ENCODE data around the gene NAALADL1. TPM values are rescaled to one million over a fixed set of nuclear protein-coding genes. Genes with fewer than 3 reads are reported as not detected.
"Not testable (repeated sequence)": the region's sequence is repeated elsewhere in the genome, so short reads cannot be mapped to it uniquely, and the experiment has no call there.

The NAALADL1 gene
- polyA plus RNA-seq, 12 donors: 5.1 to 26.1 (median 7.8) TPM; not detected in 1

DNA sequence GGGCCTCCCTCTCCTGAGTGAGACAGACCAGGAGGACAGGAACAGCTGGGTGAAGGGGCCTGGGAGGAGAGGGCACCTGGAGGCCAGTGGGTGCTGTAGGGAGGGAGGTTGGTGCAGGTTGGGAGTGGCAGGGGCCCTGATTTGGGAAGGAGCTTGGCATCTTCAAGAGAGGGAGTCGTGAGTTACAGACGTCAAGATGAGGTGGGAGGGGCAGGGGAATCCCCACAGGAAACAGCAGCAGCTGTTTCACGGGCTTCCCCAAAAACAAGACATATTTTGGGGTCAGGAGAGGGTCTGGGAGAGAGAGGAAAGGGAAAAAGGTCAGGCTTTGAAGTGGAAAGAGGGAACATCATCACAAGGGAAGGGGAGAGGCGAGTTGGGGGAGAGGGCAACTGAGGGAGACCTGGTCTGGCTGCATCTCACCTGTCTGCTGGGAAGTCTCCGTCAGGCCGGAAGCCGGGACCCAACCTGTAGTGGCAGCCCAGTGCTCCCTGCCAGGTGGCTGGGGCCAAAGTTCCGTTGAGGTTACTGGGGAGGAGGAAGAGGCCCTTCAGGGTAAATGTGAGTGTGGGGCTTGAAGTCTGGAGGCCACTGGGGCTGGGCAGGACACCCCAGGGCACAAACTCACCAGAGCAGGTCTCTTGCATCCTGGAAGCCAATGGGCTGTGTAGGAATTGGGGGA, 4.4 kb downstream of the NAALADL1 start:
- no peak for DNase-seq

DNA sequence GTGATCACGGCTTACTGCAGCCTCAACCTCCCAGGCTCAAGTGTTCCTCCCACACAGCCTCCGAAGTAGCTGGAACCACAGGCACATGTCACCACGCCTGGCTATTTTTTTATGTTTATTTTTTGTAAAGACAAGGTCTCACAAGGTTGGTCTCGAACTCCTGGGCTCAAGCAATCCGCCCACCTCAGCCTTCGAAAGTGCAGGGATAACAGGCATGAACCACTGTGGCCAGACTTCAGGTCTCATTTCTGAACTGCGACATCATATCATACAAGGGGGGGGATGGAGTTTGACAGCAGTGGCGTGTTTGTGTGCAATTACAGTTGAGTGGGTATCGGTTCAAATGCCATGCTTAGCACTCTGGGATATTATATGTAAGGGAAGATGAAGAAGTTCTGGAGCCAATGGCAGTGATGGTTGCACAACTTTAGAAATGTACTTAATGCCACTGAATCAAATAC, 6.9 kb downstream of the NAALADL1 start:
- DNase-seq: no peak

DNA sequence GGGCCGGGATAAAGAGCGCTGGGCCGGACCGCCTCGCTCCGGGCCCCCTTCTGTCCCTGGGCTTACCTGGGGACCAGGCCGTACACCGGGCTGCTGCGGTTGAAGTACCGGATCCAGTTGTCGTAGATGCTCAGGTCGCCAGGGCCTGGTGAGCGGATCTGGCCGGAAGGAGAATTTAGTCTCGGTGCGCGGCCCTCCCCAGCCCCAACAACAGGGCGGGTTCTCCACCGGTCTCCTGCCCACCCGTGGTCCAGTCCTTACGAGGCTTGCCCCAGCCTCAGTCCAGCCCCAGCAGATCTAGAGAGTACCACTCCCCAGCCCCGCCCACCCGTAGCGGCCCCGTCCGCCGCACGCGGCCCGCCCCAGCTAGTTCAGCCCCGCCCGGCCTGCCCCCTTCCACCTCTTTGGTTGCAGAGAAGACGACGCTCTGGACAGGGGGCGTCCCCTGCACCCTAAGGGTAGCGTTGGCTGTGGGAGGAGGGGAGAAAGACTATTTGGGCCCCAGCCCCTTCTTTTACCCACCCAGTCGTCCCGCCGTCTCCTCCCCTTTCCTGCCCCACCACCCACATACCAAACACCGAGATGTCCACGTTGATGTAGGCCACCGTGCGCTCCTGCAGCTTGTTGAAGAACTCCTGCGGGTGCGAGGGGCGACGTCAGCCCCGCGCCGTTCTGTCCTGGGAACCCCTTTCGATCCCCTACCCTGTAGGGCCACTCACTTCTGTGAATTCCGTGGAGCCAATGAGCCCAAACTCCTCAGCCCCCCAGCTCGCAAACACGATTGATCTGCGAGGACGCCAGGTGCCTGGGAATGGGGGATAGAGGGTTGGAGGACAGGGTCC, 10.6 kb downstream of the NAALADL1 start:
- no peak for DNase-seq

DNA sequence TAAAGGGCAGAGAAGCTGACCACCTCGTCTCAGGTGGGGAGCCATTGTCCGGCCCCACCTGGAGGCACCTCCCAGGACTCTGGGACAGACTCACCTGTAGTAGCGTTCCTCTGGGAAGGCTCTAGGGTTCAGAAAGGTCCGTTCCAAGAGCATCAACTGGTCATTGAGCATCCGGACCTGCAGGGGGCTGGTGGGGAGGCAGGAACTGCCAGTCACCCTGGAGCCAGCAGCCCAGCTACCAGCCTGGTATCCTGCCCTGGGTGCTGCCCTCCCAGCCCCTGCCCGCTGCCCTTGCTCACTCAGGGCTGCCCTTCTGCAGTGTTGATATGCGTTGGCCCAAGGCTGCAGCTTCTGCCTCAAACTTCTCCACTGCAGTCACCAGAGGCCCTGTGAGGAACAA, 12.6 kb downstream of the NAALADL1 start:
- DNase-seq: no peak

DNA sequence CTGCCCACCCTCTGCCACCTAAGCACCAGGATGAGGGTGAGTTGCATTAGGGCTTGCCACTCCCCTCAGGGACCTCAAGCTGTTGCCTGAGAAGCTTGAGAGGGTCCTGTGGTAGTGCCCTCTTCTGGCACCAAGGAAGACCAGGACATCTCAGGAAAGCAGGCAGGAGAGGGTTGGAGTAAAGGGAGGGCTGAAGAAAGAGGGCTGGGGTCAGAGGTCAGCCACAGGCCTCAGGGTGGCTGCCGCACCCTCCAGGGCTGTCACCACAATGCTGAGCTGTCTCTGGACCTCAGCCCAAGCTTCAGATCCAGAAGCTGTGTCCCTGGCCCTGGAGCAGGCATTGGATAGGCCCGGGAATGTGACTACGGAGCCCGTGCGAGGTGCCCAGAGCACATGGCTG, 13.3 kb downstream of the NAALADL1 start:
- no peak for DNase-seq

DNA sequence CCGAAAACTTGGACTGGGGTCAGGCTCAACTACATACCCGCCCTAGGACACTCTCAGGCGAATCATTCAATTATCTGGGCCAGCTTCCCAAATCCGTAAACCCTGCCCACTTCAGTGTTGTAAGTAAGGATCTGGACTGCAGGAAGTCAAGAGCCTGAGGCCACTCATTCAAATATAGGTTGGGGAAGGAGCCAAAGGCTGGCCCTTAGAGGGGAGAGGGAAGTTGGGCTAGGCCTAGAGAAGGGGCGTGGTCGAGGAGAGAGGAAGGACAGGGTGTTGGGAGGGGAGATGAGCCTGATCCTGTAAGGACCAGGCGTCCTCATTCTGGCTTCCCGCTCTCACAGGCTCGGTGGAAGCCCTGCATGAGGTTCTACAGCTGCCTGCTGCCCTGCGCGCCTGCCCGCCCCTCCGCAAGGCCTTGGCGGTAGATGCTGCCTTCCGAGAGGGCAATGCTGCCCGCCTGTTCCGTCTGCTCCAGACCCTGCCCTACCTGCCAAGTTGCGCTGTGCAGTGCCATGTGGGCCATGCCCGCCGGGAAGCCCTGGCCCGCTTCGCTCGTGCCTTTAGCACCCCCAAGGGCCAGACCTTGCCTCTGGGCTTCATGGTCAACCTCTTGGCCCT, 14.4 kb downstream of the NAALADL1 start:
- peak; percentile 63 for DNase-seq

DNA sequence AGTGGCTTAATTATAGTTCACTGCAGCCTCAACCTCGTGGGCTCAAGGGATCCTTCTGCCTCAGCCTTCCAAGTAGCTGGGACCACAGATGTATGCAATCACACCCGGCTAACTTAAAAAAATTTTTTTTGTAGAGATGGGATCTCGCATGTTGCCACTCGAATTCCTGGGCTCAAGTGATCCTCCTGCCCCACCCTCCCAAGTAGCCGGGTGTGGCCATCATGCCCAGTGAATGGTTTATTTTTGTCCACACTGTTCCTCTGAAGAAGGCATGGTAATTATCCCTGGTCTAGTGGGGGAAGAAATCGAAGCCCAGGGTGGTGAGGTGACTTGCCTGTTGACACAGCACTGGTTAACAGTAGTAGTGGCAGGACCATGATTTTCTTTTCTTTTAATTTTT, 15.5 kb downstream of the NAALADL1 start:
- DNase-seq: no peak

DNA sequence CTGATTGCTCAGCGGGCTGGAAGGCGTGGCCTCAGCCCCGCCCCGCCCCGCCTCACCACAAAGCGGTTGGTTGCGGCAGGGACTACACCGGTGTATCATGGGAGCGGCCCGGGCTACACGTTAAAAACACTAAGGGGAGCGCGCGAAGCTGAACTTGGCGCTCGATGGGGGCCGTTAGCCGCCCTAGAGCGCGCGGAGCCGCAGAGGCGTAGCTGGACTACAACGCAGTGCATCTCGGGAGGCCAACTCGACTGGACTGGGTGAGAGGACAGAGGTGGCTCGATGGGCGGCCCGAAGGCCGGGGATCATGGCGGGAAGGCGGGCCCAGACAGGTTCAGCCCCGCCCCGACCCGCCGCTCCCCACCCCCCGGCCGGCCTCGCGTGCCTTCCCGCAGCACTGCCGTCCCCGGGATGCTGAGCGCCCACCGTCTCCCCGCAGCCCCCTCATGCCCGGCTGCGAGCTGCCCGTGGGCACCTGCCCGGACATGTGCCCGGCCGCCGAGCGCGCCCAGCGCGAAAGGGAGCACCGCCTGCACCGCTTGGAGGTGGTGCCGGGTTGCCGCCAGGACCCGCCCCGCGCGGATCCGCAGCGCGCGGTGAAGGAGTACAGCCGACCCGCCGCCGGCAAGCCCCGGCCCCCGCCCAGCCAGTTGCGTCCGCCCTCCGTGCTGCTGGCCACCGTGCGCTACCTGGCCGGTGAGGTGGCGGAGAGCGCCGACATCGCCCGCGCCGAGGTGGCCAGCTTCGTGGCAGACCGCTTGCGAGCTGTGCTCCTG, 17.3 kb downstream of the NAALADL1 start, which contains the start of gene SAC3D1:
SAC3D1 (plus strand) TSS at position 364 of the 776 bp plus-strand sequence; CDS start at position 447, 83 bp downstream.
- DNase-seq: peak; percentile 90

DNA sequence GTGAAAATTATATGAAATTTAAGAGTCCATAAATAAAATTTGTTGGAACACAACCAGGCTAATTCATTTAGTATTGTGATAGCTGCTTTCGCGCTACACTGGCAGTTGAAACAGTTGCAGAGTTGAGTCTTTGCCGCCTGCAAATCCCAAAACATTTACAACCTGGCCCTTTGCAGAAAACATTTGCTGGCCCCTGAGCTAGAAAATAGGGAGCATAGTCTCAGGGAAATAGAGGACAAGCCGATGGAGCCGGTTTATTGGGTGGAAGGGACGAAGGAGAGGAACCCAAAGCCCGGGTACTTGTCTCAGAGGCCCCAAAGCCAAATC, 17.9 kb downstream of the NAALADL1 start:
- no peak for DNase-seq

DNA sequence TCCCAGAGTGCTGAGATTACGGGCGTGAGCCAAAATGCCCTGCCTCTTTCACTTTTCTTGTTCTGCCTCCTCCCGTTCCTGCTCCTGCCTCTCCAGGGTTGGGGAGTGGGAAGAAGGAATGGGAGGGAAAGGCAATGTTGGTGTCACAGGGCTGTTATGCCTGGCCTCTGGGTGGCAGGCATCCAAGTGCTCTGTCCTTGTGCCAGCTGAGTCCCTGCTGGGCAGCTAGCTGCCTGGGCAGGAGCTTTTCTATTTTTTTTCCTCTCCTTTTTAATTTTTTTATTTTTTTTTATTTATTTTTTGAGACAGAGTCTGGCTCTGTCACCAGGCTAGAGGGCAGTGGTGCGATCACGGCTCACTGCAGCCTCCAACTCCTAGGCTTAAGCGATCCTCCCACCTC, 21.4 kb downstream of the NAALADL1 start:
- no peak for DNase-seq

DNA sequence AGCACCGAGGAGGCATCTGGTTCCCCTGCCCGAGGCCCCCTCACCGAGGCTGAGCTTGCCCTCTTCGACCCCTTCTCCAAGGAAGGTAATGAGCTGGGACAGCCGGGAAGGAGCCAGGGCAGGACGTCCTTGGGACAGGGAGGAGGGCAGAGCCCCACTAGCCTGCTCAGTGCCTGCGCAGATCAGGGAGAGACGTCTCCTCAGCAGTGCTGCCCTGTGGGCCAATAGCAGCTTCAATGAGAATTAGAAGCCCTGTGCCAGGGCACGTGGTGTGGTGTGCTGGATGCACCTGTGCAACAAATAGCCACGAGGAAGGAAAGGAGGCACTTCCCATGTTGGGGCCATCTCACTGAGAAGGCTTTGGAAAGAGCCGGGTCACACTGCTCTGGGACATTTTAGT, 22.8 kb downstream of the NAALADL1 start:
- no peak for DNase-seq

DNA sequence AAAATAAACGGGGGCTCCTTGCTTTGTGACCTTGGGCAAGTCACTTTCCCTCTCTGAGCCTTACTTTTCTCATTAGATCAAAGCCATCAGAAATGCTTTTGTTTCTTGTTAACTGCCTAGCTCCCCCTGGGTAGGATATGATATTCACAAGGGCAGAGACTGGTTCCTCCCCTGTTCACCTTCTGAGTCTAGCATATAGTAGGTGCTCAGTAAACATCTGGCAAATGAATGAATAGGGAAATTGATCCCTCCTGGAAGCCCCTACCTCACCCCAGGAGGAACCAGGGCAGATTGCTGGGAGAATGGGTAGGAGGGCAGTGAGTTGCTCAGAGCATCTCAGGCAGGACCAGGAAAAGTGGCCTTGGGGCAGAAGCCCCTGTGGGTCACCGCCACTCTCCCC, 23.9 kb downstream of the NAALADL1 start:
- DNase-seq: no peak

DNA sequence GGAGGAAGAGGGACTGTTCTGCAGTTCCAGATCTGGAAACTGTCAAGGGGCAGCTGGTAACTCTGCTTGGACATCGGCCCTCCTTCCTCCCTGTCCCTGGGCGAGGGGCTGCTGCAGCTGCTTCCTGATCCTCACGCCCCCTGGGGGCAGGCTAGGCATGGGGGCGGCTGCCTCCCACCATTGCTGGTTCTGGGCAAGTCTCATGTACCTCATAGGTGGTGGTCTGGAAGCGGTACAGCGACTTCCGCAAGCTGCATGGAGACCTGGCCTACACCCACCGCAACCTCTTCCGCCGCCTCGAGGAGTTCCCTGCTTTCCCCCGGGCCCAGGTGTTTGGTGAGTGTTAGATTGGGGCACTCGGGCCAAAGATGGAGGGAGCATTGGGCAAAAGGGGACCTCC, 26.1 kb downstream of the NAALADL1 start:
- DNase-seq: no peak

DNA sequence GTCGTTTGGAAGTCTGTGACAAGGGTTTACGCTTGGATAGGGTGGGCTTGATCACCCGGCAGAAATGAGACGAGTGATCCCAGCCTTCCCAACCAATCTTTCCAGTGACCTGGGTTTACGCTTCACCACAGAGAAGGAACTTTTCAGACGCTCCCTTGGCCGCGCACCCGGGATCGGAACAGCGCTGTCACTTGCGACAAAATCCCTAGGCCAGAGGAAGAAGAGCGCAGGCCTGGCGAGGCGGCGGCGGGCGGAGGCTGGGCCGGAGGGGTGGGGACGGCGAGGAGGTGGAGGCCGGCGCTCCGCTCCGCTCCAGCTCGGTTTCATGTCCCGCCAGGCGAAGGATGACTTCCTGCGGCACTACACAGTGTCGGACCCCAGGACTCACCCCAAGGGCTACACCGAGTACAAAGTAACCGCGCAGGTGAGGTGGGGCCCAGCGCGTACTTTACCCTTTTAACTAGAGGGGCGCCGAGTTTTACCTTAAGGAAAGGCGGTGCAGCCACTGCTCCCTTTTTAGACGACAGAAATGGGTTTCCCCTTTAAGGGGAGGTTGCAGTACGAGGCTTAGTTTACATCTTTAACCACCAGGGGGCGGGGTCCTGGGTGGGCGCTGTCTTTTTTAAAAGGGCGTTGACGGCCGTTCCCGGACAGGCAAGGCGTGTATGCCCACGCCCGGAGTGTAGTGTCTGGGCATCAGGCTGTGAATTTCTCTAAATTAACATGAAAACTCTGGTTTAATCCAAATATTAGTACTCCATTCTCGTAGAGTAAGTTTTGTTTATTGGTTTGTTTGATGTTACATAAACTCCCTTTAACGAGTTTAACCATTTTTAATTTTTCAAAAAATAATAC, 30.9 kb downstream of the NAALADL1 start, which contains the start of gene SNX15:
SNX15 (plus strand) TSS at position 227 of the 855 bp plus-strand sequence; CDS start at position 326, 99 bp downstream.
- peak; percentile 97 for DNase-seq

DNA sequence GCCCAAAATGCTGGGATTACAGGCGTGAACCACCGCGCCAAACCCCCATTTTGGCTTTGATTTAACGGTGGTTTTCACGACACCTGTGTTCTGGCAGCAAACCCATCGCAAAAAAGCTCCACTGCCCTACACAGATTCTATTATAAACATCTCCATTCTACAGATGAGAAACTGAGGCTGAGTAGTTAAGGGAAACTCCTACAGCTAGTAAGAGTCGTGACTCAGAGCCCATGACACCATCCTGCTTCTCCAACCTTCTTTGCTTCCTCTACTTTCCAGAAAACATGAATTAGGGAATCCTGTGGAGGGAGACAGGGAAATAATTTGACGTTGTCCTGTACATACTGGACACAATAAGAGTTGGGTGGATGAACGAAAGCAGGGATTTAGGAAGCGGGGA, 31.5 kb downstream of the NAALADL1 start:
- no peak for DNase-seq

DNA sequence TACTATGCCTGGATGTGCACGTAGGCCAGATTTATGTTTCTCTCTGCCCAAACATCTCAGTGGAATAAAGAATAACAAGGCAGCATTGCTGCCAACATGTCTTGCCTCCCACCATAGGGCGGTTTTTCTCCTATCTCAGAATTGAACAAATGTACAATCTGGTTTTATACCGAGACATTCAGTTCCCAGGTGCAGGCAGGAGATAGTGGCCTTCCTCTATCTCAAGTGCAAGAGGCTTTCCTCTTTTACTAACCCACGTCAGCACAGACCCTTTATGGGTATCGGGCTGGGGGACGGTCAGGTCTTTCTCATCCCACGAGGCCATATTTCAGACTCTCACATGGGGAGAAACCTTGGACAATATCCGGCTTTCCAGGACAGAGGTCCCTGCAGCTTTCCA, 34.9 kb downstream of the NAALADL1 start:
- not testable (repeated sequence) for DNase-seq

DNA sequence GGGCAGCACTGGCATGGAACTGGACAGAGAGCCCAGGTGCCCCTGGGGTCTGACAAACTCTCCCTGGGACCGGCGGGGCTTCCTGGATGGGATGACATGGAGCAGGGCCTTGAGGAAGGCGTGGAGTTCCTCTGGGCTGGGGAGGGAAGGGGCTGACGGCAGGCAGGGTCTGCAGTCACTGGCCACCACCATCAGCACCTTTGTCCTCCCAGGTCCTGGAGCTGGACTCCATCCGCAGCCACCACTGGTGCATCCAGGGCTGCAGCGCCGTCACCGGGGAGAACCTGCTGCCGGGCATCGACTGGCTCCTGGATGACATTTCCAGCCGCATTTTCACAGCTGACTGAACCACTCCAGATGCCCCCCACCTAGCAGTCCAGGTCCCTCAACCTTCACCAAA, 36.8 kb downstream of the NAALADL1 start:
- DNase-seq: no peak

DNA sequence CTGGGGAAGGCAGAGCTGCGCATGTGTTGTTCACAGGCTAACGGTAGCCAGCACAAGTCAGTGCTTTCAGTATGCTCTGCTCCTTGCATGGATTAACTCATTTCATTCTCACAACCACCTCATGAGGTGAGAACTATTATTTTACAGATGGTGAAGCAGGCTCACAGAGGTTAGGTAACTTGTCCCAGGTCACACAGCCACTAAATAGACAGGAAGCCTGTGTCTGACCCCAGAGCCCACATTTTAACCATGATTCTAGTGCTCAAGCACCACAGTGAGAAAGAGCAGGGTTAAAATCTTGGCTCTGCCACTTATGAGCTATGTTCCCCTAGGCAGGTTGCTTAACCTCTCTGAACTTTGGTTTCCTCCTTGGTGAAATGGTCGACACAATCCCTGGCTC, 37.4 kb downstream of the NAALADL1 start:
- DNase-seq: no peak

DNA sequence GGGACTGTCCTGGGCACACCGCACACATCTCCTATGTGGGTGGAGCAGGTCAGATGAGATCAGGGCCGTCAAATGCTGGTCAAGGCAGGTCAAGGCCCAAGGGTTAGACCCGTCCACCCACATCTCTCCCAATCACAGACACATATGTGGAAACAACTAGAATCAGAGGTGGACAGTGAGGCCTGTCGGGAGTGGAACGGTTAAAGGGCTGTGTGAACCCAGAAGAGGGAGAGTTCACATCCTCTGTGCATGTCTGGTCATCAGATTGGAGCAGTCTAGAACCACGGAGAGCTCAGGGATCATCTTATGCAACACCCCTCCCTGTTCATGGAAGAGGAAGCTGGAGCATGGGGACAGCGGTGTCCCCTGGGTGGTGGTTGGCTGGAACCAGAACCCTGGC, 38.5 kb downstream of the NAALADL1 start:
- DNase-seq: no peak

DNA sequence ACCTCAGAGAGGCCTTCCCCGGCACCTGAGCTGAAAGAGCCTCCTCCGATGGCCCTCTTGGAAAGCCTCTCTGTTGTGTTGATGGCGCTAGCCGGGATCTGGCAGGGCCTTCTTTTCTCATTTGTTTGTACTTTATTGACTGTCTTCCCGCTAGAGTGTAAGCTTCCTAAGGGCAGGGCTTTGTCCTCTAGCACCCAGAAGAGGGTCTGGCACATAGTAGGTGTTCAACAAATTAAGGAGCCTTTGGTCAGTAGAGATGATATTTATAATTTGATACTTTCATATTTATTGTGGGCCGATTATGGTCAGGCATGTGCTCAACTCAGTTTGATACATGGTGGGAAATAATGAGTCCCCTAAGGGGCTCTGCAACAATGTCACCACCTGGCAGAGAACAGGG, 40.4 kb downstream of the NAALADL1 start:
- DNase-seq: no peak

DNA sequence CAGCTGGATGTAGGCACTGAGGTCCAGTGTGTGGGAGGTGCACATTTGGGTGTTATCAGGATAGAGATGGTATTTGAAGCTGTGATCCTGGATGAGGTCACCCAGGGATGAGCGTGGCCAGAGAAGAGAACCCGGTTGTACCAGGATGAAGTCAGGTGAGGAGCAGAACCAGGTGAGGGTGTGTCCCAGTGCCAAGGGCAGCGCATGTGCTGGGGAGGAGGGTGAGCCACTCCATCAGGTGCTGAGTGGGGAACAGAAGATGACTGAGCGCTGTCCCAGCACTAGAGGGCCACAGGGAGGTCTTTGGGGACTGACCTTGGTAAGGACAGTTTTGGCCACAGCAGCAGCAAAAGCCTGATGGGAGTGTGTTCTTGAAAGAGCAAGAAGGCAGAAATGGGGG, 41.6 kb downstream of the NAALADL1 start:
- no peak for DNase-seq
